GM04504 (cell line): Measurements from ENCODE around the gene NUP37.
"Not testable (repeated sequence)": the region's sequence is repeated elsewhere in the genome, so short reads cannot be mapped to it uniquely, and the experiment has no call there.

Experiments
- DNase-seq: peaks from one replicate; pipeline ENCODE4 v3.0.0-alpha.2; 2012; ENCODE audit warnings: low read depth

The NUP37 gene

DNA sequence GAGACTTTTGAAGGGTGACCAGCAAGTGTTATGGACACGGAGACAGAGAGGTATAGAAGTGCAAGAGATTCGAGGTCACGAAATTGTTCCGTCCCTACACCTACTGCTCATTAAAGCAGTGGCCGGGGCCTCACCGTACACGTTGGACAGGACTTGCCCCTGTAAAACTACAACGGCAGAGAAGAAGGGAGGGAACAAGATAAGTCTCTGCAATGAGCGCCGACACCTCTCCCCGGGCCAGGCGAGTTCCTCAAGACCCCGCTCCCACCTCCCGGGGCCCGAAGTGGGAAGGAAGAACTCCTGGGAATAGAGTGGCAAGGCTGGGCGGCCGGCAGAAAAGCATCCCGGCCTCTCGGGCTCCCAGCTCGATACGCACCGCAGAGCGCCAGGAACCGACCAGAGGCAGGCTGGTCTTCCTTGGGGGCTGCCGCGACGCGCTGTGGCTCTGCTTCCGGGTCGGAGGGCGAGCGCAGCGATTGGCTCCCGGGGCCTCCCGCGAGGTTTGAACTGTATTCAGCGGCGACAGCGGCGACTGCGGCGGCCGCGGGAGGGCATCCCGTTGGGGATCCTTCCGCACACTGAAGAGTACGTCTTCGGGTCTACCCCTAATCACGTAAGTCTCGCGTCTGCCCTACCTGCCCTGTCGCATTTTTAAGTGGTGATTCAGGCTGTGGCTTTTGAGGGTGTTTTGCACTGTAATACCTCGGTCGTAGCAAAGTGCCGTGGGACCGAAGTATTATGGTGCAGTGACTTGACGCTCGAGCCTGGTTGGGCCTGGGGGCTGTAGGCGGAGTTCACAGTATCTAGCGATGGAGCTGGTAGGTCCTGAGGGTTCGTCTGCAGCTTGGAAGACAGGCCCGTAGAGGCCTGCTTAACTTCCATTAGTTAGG, at the start of gene NUP37, which contains the start of gene PARPBP:
Gene NUP37, minus strand, starts transcription at position 441 of the 890 bp plus-strand sequence. CDS start 1,596 bp downstream, outside the sequence.
Gene PARPBP, plus strand, starts transcription at position 510 of the 890 bp plus-strand sequence. CDS start 3,706 bp downstream, outside the sequence.
- peak; percentile 62 for DNase-seq

GRCh38 chr12:102167821-102168604, 48.1 kb upstream of the NUP37 start:
- no peak for DNase-seq

DNA sequence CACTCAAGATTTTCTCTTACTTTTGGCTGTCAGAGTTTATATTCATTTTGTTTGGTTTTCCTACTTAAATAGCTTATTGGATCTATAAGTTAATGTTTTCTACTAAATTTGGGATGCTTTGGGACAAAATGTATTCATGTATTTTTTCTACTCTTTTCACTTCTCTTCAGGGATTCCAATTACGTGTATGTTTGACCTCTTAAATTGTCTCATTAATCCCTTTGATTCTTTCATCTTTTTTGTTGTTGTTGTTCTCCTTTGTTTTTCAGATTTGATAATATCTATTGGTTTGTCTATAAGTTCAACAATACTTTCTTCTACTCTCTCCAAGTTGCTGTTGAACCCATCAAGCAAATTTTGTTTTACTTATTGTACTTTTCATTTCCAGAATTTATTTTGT, 43.5 kb upstream of the NUP37 start:
- DNase-seq, result no peak

- not testable (repeated sequence) for DNase-seq
Measured at GRCh38 chr12:102155206-102155605, 35.3 kb upstream of the NUP37 start.

DNA sequence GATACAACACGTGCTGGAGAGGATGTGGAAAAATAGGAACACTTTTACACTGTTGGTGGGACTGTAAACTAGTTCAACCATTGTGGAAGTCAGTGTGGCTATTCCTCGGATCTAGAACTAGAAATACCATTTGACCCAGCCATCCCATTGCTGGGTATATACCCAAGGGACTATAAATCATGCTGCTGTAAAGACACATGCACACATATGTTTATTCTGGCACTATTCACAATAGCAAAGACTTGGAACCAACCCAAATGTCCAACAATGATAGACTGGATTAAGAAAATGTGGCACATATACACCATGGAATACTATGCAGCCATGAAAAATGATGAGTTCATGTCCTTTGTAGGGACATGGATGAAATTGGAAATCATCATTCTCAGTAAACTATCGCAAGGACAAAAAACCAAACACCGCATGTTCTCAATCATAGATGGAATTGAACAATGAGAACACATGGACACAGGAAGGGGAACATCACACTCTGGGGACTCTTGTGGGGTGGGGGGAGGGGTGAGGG, 27.2 kb upstream of the NUP37 start:
- not testable (repeated sequence) for DNase-seq

DNA sequence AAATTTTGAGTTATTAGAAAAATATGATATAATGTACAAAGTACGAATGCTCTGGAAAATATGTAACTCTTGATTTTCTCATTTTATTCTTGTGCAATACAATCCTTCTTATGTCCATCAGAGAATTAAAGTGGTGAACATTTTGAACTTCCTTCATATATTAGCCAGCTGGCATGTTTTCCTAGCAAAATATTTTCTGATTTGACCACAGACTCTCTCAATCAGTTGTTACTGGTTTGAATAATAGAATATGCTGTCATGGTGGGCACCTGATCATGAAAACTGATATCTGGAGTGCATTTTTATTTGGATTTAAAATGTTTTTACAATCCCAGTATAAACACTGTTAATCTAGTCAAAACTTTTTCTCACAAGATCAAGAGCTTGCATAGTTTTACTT, 24.3 kb upstream of the NUP37 start:
- DNase-seq, result no peak

DNA sequence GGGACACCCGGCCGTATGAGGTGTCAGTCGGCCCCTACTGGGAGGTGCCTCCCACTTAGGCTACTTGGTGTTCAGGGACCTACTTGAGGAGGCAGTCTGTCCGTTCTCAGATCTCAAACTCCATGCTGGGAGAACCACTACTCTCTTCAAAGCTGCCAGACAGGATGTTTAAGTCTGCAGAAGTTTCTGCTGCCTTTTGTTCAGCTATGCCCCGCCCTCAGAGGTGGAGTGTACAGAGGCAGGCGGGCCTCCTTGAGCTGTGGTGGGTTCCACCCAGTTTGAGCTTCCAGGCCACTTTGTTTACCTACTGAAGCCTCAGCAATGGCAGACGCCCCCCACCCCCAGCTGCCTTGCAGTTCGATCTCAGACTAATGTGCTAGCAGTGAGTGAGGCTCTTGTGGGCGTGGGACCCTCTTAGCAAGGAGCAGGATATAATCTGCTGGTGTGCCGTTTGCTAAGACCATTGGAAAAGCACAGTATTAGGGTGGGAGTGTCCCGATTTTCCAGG, 23.0 kb upstream of the NUP37 start:
- DNase-seq, result not testable (repeated sequence)

DNA sequence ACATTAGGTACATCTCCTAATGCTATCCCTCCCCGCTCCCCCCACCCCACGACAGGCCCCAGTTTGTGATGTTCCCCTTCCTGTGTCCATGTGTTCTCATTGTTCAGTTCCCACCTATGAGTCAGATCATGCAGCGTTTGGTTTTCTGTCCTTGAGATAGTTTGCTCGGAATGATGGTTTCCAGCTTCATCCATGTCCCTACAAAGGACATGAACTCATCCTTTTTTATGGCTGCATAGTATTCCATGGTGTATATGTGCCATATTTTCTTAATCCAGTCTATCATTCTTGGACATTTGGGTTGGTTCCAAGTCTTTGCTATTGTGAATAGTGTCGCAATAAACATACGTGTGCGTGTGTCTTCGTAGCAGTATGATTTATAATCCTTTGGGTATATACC, 17.7 kb upstream of the NUP37 start:
- DNase-seq, result not testable (repeated sequence)

GRCh38 chr12:102131442-102131841, 11.5 kb upstream of the NUP37 start:
- DNase-seq, result not testable (repeated sequence)

DNA sequence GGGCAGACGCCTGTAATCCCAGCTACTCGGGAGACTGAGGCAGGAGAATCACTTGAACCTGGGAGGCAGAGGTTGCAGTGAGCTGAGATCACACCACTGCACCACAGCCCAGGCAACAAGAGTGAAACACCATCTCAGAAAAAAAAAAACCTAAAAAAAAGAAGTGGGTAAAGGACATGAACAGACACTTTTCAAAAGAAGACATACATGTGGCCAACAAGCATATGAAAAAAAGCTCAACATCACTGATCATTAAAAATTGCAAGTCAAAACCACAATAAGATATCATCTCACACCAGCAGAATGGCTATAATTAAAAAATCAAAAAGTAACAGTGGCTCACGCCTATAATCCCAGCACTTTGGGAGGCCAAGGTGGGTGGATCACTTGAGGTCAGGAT, 10.8 kb upstream of the NUP37 start:
- DNase-seq, result not testable (repeated sequence)

DNA sequence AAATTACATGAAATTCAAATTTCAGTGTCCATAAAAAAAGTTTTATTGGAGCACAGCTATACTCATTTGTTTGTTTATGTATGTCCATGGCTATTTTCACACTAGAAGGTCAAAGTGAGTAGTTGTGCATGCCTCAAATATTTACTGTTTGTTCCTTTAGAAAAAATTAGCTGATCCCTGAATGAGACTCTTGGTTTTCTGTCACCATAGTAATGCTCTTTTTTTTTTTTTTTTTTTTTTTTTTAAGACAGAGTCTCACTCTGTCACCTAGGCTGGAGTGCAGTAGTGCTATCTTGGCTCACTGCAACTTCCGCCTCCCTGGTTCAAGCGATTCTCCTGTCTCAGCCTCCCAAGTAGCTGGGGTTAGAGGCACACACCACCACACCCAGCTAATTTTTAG, 1.4 kb upstream of the NUP37 start:
- DNase-seq, result not testable (repeated sequence)

GRCh38 chr12:102120886-102121285, 972 bp upstream of the NUP37 start:
- DNase-seq, result peak; percentile 8

DNA sequence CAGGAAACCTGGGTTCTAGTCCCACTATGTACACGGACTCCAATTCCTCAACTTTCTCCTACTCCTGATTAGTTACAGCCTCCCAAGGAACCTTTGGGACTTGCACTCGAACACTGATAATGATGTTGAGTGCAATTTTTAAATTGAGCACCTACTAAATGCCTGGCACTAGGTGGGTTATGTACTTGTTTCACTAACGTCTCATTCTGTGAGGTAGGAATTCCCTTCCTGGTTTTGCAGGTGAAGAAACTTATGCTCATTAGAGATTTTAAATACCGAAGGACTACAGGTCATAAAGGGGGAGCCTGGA, 605 bp upstream of the NUP37 start:
- DNase-seq, result no peak

- DNase-seq, result no peak
Measured at GRCh38 chr12:102118874-102119273, 1.0 kb downstream of the NUP37 start.

- DNase-seq, result no peak
Measured at GRCh38 chr12:102116392-102116791, 3.5 kb downstream of the NUP37 start.

DNA sequence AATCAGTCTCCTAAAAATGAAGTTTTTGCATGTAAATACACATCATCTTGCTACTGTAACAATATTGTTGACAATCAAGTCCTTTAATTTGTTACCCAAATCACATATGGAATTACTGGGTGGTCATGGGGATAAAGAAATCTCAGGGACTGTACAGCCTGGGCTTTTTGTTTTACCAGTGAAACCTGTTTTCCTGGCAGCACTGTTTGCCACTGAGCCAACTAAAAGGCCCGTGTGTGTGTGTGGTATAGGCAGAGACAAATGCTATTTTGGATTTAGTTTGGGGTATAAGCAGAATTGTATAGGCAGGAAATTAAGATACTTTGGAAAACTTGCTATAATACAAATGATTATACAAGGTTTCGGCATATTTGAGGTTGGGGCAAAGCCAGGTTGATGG, 5.7 kb downstream of the NUP37 start:
- no peak for DNase-seq

GRCh38 chr12:102110782-102111181, 9.1 kb downstream of the NUP37 start:
- no peak for DNase-seq

DNA sequence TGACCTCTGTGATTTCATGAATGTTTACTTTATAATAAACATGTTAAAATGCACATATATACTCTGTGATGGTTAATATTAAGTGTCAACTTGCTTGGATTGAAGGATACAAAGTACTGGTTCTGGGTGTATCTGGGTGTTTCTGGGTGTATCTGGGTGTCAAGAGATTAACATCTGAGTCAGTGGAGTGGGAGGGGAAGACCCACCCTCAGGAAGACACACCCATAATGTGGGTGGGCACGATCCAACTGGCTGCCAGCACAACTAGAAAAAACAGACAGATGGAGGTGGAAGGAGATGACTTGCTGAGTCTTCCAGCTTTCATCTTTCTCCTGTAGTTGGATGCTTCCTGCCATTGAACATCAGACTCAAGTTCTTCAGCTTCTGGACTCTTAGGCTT, 11.9 kb downstream of the NUP37 start:
- DNase-seq, result no peak

GRCh38 chr12:102106905-102107304, 13.0 kb downstream of the NUP37 start:
- no peak for DNase-seq

DNA sequence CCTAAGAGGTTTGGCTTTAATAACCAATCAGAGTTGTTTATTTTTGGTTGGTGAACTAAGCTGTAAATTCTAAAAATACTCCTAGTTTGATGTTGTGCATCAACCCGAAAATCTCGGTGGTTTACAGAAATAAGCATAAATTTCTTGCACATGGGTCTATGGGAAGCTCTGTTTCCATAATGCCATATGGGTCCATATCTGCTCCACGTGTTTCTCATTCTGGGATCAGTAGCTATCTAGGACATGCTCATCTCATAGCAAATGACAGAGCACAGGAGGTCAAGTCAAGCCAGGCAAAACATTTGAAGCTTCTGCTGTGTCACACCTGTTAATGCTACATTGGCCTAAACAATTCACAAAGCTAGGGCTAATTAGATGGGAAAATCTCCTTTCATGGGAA, 23.1 kb downstream of the NUP37 start:
- no peak for DNase-seq

DNA sequence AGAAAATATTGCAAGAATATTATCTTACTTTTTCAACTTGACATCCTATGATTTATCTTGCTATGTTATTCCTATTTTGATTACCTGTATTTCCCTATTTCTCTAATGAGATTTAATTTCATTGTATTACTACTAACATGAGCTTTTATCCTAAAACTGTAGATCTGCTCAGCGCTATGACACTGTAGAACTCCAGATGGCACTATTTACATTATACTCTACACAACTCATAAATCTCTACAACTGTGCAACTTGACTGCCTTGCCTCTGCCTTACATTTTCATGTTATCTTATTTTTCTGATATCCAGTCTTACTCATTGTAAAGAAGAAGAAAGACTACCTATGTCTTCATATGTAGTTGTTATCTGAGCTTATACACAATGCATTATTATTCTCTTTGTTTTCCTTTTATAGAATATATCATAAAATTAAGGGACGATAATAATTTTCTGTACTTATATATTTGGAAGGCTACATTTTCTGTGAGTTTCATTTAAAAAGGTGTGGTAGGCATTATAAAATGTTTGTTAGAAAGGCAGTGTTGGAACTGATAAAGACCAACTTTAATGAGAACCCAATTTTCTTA, 24.1 kb downstream of the NUP37 start:
- DNase-seq, result no peak

- DNase-seq, result no peak
Measured at GRCh38 chr12:102093319-102093718, 26.6 kb downstream of the NUP37 start.
